T-helper 2 cell (primary cell): Measurements from ENCODE around the gene KCNRG.
"Not testable (repeated sequence)": the region's sequence is repeated elsewhere in the genome, so short reads cannot be mapped to it uniquely, and the experiment has no call there.

ENCODE experiments used
- DNase-seq, 5 experiments: peaks; one replicate each; pipeline versions ENCODE4 v3.0.0 to v3.0.0-alpha.2; 2012 to 2022
- total RNA-seq, 2 donors: gene quantifications; one replicate each; lab custom pipeline; 2026; lab: John Stamatoyannopoulos, UW

Gene KCNRG
- 0 to 0.13 reads per million in 2 donors for total RNA-seq

GRCh38 chr13:50015258-50015657 lies at the start of gene KCNRG:
TSS of gene KCNRG (plus strand) at chr13:50015444. CDS start at chr13:50015494, 50 bp downstream.
- no peak for DNase-seq

DNA sequence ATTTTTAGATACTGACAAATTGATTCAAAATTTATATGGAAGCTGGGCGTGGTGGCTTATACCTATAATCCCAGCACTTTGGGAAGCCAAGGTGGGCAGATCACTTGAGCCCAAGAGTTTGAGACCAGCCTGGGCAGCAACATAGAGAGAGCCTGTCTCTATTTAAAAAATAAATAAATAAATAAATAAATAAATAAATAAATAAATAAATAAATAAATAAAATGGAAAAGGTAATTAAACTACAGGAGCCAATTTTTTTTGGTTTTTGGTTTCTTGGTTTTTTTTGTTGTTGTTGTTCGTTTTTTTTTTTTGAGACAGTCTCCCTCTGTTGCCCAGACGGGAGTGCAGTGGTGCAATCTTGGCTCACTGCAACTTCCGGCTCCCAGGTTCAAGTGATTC lies 47.8 kb upstream of the KCNRG start:
- DNase-seq = no peak

GRCh38 chr13:49972709-49973108 lies 42.5 kb upstream of the KCNRG start:
- no peak for DNase-seq

GRCh38 chr13:49975826-49976225 lies 39.4 kb upstream of the KCNRG start:
- DNase-seq = no peak

GRCh38 chr13:49976314-49977258 lies 38.7 kb upstream of the KCNRG start:
- peak; percentile 49 to 76 (median 61) for DNase-seq

DNA sequence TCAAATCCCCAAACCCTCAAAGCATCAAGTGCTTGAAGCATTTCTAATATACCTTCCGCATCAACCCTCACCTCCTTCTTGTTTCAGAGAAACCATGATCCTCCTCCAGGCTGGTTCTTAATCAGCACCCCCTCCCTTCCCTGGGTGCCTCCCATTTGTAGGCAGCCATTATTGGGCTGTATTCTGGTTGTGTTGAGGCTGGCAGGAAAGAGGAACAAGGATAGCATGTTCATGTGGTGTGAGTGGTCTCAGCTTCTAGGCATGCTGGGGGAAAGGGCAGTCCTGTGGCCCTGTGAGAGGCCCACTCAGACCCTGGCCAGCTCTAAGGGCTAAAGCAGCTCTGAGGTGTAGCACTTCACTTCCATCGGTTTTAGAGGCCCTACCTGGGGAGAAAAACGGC lies 37.3 kb upstream of the KCNRG start:
- no peak for DNase-seq

DNA sequence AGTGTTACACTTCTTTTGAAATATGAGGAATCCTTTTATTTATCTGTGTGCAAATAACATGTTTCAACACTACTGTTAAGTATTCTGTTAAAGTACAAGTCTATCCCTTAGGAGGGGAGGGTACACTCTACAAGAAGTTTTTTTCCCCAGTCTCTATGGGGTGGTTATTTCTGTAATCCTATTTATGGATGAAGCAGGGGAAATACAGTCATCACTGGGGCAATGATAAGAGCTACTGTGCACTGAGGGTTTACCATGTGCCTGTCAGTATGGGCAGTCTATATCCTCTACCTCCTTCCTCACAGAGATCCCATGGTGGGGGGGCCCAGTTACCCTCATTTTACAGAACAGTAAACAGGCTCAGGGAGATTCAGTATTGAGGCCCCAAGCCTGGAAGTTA lies 35.0 kb upstream of the KCNRG start:
- no peak for DNase-seq

DNA sequence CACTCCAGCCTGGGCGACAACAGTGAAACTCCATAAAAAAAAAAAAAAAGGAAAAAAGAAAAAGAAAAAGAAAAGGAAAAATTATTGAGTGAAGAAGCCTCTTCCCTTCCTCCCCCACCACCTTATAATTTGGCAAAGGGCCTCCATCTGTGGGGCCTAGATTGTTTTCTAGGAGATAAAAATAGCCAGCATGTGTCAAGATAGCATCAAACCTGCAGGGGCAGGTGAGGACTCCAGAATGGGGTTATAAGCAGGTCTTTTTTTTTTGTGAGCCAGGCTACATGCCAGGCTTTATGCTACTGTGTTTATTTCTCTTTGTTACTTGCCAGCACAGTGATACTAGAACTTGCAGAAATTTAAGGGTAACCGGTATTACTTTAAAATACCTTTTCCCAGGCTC lies 30.1 kb upstream of the KCNRG start:
- no peak for DNase-seq

- DNase-seq = no peak
Measured at GRCh38 chr13:49986471-49986870, 28.8 kb upstream of the KCNRG start.

- DNase-seq = not testable (repeated sequence)
Measured at GRCh38 chr13:49990612-49991011, 24.6 kb upstream of the KCNRG start.

GRCh38 chr13:49993111-49993510 lies 22.1 kb upstream of the KCNRG start:
- no peak for DNase-seq

DNA sequence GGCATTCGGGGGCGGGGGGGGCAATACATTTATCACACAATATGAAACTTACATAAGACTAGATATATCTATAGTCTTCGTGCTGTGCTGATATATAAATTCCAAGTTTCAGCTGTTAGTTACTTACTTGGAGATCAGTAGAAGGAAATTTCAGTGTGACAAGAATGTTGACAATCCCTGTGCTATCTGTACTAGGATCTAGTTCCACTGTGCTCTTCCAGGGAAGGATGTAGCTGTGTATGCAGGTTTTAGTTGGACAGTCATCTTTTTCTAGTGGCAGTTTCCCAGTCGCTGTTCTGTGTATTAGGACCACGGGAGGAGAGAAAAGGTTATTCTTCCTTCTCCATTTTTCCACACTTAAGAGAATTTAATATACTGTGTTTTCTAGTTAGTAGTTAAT lies 21.6 kb upstream of the KCNRG start:
- DNase-seq = no peak

DNA sequence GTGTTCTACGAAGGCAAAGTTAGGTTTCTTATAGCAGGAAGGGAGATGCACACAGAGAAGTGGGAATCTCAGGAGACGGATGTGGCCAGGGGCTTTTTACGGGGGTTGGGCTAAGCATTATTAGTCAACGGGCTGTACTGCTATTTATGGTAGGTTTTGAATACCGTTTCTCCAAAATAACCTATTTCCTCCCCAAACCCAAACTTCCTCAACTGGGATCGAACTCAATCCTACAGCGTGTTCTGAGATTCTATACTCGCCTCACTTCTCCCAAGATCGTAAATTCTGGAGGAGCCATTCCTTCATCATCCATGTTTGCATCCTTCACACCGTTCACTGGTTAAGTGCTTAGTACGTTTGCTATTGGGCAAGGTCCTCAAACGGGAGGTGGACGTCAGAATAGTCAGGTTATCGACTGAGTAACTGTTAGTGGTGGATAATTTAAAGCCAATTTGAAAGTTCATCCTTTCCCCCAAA lies 19.6 kb upstream of the KCNRG start:
- no peak for DNase-seq

DNA sequence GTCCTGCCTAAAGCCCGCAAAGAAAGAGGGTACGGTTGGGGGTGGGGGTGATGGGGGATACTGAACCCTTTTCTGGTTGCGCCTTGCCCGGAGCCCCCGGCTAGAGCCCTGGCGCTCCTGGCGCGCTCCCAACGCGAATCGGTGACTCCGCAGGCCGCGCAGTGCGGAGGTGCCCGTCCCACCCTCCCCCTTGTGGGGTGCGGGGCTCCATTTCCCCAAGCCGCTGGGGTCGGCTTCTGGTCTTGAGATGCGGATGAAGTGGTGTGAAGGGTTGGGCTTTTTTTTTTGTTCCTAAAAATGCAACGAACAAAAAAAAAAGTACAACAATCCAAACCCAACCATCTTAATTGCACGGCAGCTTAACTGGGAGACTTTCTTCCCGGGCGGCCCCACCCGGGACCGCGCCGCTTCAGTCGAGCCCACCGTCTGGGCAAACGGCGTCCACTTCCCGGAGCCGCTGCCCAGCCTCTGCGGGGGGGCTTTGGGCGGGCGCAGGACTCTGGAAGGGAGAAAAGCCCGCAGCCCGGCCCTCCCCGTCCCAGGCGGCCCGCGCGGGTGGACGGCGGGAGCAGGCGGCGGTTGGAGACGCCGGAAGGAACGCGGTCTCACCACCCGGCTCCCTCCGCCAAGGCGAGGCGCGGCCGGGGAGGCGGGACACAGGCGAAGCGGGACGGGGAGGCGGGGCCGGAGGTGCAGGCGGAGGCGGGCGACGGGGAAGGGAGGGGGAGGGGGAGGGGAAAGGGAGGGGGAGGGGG lies 18.9 kb upstream of the KCNRG start:
- DNase-seq = peak; percentile 76 to 94 (median 78)

DNA sequence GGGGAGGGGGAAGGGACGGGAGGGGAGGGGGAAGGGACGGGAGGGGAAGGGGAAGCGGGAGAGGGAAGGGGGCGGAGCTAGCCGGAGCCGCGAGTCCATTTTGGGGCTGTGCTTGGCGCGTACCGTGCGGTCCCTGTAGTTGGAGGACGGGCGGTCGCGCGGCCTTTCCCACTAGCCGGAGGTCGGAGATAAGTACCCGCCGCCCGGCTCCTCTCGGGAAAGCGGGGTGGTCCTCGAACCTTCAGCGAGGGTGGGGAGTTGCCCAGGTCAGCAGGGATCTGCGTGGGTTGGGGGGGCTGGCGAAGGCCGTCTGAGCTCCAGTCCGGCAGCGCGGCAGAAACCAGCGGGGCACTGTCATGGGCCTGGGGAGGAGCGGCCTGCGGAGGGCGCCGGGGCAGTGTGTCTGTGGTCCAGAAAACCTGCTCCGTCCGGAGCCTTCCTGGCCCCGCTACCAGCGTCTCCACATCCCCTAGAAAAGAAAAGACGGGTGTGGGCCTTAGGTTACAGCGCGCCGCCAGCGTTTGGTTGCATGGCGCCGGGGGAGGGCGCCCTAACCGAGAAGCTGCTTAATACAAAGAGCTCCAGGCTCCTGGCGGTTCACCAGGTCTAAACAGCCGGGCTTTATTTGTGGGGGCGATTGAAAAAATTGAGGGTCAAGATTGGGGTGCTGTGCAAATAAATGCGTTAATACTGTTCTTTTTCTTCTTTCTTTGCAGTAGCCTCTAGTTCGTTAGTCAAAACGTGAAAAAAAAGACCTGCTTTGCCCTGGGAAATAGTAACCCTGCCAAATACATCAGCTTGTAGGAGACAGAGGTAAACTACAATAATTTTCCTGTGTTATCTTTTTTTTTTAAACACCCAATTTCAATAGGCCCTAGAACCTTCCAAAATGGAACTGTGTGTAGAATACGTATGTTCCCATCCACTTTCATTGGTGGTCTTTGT lies 18.0 kb upstream of the KCNRG start, which contains the start of gene TRIM13:
TSS of gene TRIM13 (plus strand) at position 92 of the 945 bp plus-strand sequence. CDS start 14,899 bp downstream, outside the sequence.
- DNase-seq = peak; percentile 55 to 90 (median 73)

DNA sequence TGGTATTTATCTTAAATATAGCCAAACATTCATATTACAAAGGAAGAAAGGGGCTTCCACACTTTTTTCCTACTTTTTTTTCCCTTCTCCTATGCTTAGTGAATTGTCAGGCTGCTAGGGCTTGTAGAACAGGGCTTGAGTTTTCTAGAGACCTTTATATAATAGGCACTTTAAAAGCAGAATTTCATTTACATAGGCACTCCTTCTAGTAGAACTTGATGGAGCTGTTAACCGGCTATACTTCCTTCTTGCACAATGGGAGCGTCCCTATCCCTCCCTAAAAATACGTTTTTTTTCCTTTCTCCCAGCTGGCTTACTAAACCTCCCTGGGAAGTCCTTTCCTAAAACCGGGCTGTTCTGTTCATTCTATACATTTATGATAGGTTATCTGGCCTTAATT lies 17.3 kb upstream of the KCNRG start:
- DNase-seq = no peak

GRCh38 chr13:49998714-49999624 lies 16.3 kb upstream of the KCNRG start:
- no peak for DNase-seq

- no peak for DNase-seq
Measured at GRCh38 chr13:50001287-50001686, 14.0 kb upstream of the KCNRG start.

DNA sequence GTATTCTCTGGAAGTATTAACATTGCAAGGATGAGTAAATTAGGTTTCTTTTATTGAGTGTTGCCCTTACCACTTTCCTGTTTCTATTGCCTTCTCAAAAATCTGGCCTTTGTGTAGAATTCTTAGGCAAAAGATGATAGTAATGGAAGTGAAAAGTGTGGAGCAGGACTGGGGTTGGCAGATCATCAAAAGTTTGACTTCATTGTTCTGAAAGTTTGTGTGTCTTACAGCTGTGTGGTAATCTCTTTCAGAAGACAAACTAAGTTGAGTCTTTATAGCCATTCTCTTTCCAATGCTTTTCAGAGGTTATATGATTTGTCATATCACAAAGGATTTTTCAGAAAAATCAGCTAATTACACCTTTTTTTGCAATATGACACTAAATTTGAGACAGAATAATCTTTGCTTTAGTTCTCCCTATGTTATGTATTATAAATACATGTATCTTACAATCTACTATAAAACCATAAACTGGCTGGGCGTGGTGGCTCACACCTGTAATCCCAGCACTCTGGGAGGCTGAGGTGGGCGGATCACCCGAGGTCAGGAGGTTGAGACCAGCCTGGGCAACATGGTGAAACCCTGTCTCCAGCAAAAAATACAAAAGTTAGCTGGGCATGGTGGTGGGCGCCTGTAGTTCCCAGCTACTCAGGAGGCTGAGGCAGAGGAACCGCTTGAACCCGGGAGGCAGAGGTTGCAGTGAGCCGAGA lies 8.7 kb upstream of the KCNRG start:
- no peak for DNase-seq

DNA sequence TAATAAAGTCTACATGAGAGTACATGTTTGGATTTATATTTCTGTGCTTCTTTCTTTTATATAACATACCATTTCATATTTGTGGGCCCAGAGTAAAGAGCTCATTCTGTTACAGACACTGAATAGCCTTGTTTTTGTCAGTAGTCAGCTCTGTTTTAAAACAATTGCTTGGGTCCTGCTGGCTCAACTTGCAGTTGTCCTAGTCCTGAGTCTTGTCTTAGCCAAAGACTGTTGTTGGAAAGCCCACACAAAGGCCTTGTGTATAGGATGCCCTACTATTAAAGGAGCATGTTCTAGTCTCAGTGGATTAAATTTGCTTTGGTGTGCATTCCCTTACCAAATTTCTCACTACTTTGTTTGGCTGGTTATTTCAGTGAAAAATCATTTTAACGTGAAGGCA lies 3.8 kb upstream of the KCNRG start:
- no peak for DNase-seq
